ENCODE data around the gene SNAPC2.

Gene SNAPC2

DNA sequence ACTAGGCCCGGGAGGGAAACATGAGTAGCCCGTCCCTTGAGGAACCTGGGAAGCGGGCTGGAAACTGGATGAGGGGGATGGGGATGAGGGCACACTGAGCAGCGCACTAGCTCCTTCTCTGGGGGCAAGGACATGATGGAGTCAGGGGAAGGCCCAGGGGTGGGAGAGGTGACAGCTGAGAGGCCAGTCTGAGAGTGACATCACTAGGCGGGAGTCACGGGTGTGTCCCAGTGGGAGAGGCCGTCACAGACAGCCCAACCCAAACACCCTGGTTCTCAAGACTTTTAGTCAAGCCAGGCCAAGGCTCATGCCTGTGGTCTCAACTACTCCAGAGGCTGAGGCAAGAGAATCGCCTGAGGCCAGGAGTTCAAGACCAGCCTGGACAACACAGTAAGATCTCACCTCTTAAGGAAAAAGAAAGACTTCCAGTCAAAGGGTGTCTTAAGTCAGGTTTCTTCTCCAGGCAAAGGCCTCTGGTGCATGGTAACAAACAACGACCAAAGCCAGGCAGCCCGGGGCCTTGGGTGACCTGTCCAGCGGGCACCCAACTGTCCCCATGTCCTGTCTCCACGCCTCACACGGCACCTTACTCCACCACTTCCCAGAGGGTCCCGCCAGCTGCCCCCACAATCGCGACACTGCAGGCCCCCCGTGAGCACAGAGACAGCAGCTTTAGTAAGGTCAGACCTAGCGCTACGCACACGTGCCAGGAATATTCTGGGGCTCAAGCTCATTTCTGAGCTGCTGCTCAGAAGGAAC, 48.8 kb downstream of the SNAPC2 start:
- DNase-seq (ENCODE audit: low read depth): no peak

DNA sequence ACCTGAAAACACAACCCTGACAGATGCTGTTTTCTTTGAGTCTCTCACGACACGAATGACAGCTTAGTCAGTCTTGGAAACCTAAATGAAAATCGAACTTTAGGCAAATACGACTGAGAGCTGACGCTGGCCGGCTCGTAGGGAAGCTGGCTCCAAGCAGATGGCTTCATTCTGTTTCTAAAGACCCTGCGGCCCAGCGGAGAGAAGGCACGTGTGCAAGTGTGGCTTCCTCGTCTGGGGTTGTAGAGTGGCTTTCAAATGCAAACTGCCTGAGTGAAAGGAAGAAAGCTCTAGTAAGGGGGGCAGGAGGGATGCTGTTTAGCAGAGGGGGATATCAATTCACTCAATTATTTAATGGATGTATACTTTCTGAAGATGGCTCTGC, 49.4 kb downstream of the SNAPC2 start:
- no peak for DNase-seq (ENCODE audit: low read depth)

DNA sequence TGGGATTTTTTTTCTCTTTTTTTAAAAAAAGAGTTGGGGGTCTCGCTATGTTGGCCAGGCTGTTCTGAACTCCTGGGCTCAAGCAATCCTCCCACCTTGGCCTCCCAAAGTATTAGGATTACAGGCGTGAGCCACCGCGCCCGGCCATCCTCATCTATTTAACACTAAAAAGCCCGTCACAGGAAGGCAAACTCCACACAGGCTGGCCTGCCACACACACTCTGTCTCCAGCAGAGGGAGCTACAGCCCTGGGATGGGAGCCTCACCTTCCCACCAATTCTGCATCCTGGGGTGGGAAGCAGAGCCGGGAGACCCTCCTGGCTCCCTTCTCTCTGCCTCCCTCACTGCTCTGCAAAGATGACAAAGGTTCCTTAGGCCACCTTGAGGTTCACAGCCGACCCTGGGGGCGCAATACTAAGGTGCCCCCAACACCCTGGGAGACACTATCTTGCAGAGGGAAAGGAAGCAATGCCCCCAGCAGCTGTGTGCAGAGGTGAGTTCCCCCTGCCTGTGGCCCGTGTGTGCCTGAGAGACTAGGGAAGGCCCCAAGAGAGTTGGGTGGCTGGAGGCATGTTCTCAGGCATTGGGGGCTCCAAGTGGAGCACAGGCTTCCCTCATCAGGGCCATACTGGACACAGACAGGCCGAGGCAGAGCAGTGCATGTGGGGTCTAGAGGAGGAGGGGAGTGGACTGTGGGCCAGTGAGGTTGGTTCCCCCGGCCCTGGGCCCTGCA, 50.7 kb downstream of the SNAPC2 start:
- no peak for DNase-seq (ENCODE audit: low read depth)

DNA sequence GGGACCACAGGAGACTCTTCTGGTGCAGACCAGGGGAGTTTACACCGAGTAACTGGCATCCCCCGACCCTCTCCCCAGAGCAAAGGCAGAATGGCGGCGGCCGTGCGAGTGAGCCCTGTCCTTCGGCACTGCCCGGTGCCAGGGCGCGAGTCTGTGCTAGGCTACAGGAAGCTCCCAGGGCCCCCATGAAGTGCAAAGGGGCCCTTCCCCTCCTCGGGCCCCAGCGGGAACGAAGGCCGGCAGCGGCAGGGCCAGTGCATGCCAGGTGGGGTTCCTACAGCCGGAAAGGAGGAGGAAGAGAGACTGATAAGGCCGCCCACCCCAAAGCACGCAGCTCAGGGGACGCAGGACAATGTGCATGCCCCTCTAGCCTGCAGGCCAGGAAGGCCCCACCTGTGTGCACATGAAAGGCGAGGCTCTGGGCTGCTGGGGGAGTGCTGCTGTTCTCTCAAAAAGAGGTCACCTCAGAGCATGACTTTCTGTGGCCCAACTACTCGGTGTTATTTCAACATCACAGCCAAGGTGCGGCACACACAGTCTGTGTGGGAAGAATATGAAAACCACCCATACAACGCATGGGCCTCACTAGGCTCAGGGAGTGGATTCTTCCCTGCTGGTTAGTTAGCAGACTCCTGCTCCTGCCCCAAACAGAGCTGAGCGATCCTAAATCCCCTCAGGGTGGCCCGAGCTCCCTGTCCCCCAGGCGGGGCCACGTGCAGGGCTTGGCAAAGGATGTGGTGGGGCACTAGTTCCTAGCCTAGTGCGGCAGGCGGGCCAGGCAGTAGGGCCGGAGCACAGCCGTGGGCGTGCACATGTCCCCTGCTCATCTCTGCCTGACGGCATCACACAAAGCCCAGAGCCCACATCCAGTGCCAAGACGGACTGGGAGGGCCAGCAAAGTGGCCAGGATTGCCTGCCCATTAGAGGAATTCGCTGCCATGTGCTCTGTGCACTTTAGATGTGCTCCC, 51.7 kb downstream of the SNAPC2 start:
- DNase-seq (ENCODE audit: low read depth): no peak
